Progenitor cell of endocrine pancreas (in vitro differentiated cells): ENCODE data around the gene CRHR2. TPM values are rescaled to one million over a fixed set of nuclear protein-coding genes. Genes with fewer than 3 reads are reported as not detected.

ENCODE experiments used
- DNase-seq: peaks from one replicate; pipeline ENCODE4 v3.0.0; 2021; ENCODE audit warnings: low spot score; ENCODE audit not compliant: unreplicated experiment
- H3K27ac Mint-ChIP-seq: 2 replicates; pipeline ENCODE4 v1.8.0; 2021; ENCODE audit warnings: mild to moderate bottlenecking, moderate library complexity, mixed read lengths
- H3K27me3 Mint-ChIP-seq: 2 replicates; pipeline ENCODE4 v1.8.0; 2021; ENCODE audit warnings: mixed read lengths
- H3K36me3 Mint-ChIP-seq: 2 replicates; pipeline ENCODE4 v1.8.0; 2022; ENCODE audit warnings: mixed read lengths; ENCODE audit not compliant: insufficient read depth
- H3K4me1 Mint-ChIP-seq: 2 replicates; pipeline ENCODE4 v1.8.0; 2021; ENCODE audit warnings: low read depth, mixed read lengths
- H3K4me3 Mint-ChIP-seq: 2 replicates; pipeline ENCODE4 v1.8.0; 2021; ENCODE audit warnings: low read depth, mild to moderate bottlenecking, moderate library complexity, mixed read lengths
- H3K9me3 Mint-ChIP-seq: 2 replicates; pipeline ENCODE4 v1.8.0; 2021; ENCODE audit warnings: low read depth, mixed read lengths
- CTCF ChIP-seq: fragments of 200-600 bp; sonication (generic); IDR thresholded peaks from one replicate; pipeline ENCODE4 v1.5.0; 2021; ENCODE audit warnings: antibody characterized with exemption, mild to moderate bottlenecking; ENCODE audit not compliant: unreplicated experiment
- total RNA-seq: library from RNA; stranded (reverse); gene quantifications from 2 replicates; pipeline ENCODE4 v1.2.1, GENCODE V29; 2021

CRHR2 gene
- total RNA-seq, 1 donor from 2014 or later: not detected

DNA sequence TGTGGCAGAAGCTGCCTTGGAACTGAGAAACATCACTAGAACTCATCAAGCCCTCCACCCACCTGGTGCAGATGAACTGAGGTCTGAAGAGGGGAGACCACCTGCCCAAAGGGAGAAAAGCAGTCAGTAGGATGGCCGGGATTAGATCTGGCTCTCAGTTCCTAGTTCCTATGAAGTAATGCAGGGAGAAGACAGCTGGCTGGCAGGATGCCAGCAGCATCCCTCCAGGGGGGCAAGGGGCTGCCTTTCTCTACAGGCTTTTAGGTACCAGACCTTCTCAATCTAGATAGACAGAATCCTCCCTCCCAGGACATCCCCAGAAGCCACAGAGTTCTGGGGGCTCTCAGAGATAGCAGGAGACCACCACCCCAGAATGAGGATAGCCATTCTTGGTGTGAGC lies 7.8 kb downstream of the CRHR2 start:
- no peak for TF ChIP-seq CTCF
- H3K9me3 Mint-ChIP-seq: peaks cover 3% of the 10 kb centered on the region
- H3K4me1 Mint-ChIP-seq: no peaks in the 10 kb centered on the region
- DNase-seq: no peak
- H3K36me3 Mint-ChIP-seq: no peaks in the 10 kb centered on the region
- H3K4me3 Mint-ChIP-seq: no peak overlapping the region
- no peak overlapping the region for H3K27ac Mint-ChIP-seq
- peaks cover 24% of the 10 kb centered on the region for H3K27me3 Mint-ChIP-seq

- Mint-ChIP-seq H3K4me1 (no peaks in the 10 kb centered on the region), H3K9me3 (peaks cover 3% of the 10 kb centered on the region), H3K36me3 (no peaks in the 10 kb centered on the region), H3K4me3 (no peak overlapping the region), H3K27ac (no peak overlapping the region), H3K27me3 (peaks cover 9% of the 10 kb centered on the region)
- no peak for TF ChIP-seq CTCF
- DNase-seq: peak; percentile 50
These were observed 10.3 kb downstream of the CRHR2 start for GRCh38 chr7:30671793-30672465.

GRCh38 chr7:30668102-30668501 lies 14.2 kb downstream of the CRHR2 start:
- DNase-seq: no peak
- Mint-ChIP-seq H3K4me1 (no peaks in the 10 kb centered on the region), H3K27ac (no peak overlapping the region), H3K36me3 (no peaks in the 10 kb centered on the region), H3K4me3 (no peak overlapping the region), H3K27me3 (no peaks in the 10 kb centered on the region), H3K9me3 (peaks cover 3% of the 10 kb centered on the region)
- no peak for TF ChIP-seq CTCF

- Mint-ChIP-seq H3K4me3 (no peak overlapping the region), H3K27me3 (no peaks in the 10 kb centered on the region), H3K36me3 (no peaks in the 10 kb centered on the region), H3K9me3 (peaks cover 3% of the 10 kb centered on the region), H3K27ac (no peak overlapping the region), H3K4me1 (no peaks in the 10 kb centered on the region)
- no peak for TF ChIP-seq CTCF
- DNase-seq: no peak
These were observed 15.1 kb downstream of the CRHR2 start for GRCh38 chr7:30667172-30667571.

- Mint-ChIP-seq H3K36me3 (no peaks in the 10 kb centered on the region), H3K27me3 (no peaks in the 10 kb centered on the region), H3K9me3 (no peaks in the 10 kb centered on the region), H3K27ac (no peak overlapping the region), H3K4me3 (no peak overlapping the region), H3K4me1 (no peaks in the 10 kb centered on the region)
- no peak for DNase-seq
- no peak for TF ChIP-seq CTCF
These were observed 16.8 kb downstream of the CRHR2 start for GRCh38 chr7:30665449-30665848.
